Body of pancreas (tissue), 4 donors: ENCODE measurements around the gene CTBP1. TPM values are rescaled to one million over a fixed set of nuclear protein-coding genes. Genes with fewer than 3 reads are reported as not detected.

Source experiments
- ATAC-seq: fragments of 150-250 bp; one replicate; pipeline ENCODE4 v1.9.1; 2016
- DNase-seq, 4 donors: peaks; one replicate each; pipeline ENCODE4 v3.0.0-alpha.2; 2019
- H3K27ac ChIP-seq, 4 donors: fragments of 200-600 bp; sonication (generic); 1 replicate in 3 of 4; 2 replicates in 1 of 4; pipeline versions ENCODE4 v1.5.1 to v1.6.1; 2016 to 2019; ENCODE audit warnings: mild to moderate bottlenecking in 1 of 4, mixed read lengths in 1 of 4, moderate library complexity in 1 of 4
- H3K27me3 ChIP-seq, 2 donors: fragments of 200-600 bp; sonication (generic); one replicate each; pipeline ENCODE4 v1.6.0; 2016; ENCODE audit warnings: mild to moderate bottlenecking in 1 of 2
- H3K36me3 ChIP-seq, 2 donors: fragments of 200-600 bp; sonication (generic); replicated peaks in 1 of 2; 2 replicates each; pipeline ENCODE4 v1.5.1; 2016; ENCODE audit warnings: low read depth in 2 of 2; ENCODE audit not compliant: insufficient read depth in 1 of 2
- H3K4me1 ChIP-seq: fragments of 200-600 bp; sonication (generic); one replicate; pipeline ENCODE4 v1.6.0; 2016
- H3K4me3 ChIP-seq, 2 donors: fragments of 200-600 bp; sonication (generic); 1 replicate in 1 of 2; 2 replicates in 1 of 2; pipeline ENCODE4 v1.5.1; 2016 to 2019
- H3K9me3 ChIP-seq, 3 donors: fragments of 200-600 bp; sonication (generic); 1 replicate in 2 of 3; 2 replicates in 1 of 3; pipeline ENCODE4 v1.5.1; 2016
- POLR2A ChIP-seq, 3 donors: fragments of 450-650 bp; IDR thresholded peaks; one replicate each; pipeline ENCODE4 v1.6.1; 2016; ENCODE audit warnings: antibody characterized with exemption in 3 of 3, mild to moderate bottlenecking in 2 of 3
- WGBS, 2 donors: methylation state at CpG; one replicate each; pipeline ENCODE4 v1.1.5; 2017; 5-methylcytosine and 5-hydroxymethylcytosine counted together
- intact Hi-C: fragments of 100-400 bp; cut with DNase I; formaldehyde crosslinking; loops from one replicate; pipeline ENCODE4 v1.15.1; 2023
- total RNA-seq, 2 donors: library from RNA; depleted of rRNA; stranded (reverse); fragments of >200 nt; gene quantifications; one replicate each; pipeline ENCODE4 v1.1.0, GENCODE V29; 2016
- TF ChIP-seq, protein P1 (sequence below), 7 experiments: fragments of 450-650 bp in 4 of 7; fragments of 200-600 bp in 3 of 7; sonication (generic) in 3 of 7; IDR thresholded peaks; one replicate each; pipeline ENCODE4 v1.5.1; 2016 to 2019; ENCODE audit warnings: antibody characterized with exemption in 7 of 7

The CTBP1 gene
- total RNA-seq, 2 donors from 2014 or later: 148 to 458 TPM

DNA sequence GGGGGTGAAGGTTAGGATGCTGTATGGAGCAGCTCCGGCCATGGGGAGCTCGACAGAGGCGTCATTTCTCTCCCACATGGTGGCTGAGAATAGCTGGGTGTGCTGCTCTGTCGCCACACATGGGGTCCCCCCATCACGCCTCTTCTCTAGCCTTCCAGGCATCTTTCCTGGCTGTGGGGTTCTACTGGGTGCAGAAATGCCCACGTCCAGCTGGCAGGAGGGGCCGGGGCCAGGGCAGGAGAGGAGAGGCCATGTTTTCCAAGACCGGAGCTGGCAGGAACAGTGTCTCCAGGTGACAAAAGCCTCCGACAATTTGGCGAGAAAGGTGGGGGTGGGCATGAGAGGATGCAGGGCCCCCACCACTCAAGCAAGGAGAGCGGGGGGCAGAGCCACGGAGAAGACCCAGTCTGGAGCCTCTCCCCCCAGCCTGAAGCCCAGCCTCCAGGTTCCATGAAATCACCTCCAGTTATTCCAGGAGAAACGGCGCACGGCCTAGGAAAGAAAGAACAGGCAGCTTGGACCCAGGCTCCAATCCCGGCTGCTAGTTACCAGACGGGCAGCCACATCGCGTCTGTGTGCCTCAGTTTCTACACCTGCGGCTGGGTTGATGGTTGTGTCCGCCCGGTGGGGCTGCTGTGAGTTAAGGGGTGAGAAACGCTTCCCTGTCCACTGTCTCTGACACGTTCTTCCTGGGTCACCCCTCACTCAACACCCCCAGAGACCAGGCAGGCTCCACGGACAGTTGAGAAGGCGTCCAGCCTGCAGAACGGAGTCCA is 49.2 kb downstream of the CTBP1 start:
- no peak for TF ChIP-seq POLR2A (IDR thresholded peaks at IDR 0.05)
- TF ChIP-seq, protein P1, sequence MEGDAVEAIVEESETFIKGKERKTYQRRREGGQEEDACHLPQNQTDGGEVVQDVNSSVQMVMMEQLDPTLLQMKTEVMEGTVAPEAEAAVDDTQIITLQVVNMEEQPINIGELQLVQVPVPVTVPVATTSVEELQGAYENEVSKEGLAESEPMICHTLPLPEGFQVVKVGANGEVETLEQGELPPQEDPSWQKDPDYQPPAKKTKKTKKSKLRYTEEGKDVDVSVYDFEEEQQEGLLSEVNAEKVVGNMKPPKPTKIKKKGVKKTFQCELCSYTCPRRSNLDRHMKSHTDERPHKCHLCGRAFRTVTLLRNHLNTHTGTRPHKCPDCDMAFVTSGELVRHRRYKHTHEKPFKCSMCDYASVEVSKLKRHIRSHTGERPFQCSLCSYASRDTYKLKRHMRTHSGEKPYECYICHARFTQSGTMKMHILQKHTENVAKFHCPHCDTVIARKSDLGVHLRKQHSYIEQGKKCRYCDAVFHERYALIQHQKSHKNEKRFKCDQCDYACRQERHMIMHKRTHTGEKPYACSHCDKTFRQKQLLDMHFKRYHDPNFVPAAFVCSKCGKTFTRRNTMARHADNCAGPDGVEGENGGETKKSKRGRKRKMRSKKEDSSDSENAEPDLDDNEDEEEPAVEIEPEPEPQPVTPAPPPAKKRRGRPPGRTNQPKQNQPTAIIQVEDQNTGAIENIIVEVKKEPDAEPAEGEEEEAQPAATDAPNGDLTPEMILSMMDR (IDR thresholded peaks at IDR 0.05): no peak
- intact Hi-C loops: no loop called here
- no peaks in the 10 kb centered on the region for H3K36me3 ChIP-seq
- H3K27ac ChIP-seq: peak overlapping the region in 1 of 4 donors; percentile 25
- H3K4me1 ChIP-seq: no peaks in the 10 kb centered on the region
- no peaks in the 10 kb centered on the region for H3K9me3 ChIP-seq
- peak in 2 of 4 donors; percentile 1 to 9 for DNase-seq
- 85 to 87% methylated on average over 24 to 27 of the region's 27 CpGs for WGBS, 2 donors
- no peak overlapping the region for H3K4me3 ChIP-seq
- ATAC-seq: no peak
- no peaks in the 10 kb centered on the region for H3K27me3 ChIP-seq

DNA sequence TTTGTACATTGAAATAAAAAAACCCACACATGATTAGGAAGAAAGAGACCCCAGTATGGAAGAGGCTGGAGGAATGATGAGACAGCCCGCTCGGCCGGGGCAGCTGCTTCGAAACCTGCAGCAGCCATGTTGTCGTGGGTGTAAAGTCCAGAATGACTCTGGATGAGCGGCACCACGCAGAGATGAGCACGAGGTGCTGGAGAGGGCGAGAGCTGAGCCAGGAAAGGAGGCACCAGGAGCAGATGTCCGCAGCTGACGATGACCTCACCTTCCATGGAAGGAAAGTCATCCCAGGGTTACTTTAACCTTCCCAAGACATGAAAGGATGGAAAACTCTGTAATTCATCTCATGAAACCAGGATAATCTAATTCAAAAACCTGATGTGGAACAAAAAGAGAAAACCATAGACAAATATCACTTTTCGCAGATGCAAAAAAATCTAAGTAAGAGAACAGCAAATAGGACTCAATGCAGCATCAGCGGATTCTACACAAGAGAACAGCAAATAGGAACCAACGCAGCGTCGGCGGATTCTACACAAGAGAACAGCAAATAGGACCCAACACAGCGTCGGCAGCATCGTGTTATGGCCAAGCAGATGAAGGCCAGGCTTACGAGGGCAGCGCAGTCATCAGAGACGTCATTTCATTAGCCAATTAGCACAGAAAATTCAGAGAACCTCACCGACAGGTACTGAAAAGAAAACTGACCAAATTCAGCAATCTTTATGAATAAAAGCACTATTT is 50.7 kb downstream of the CTBP1 start:
- ATAC-seq: no peak
- peak in 2 of 4 donors; percentile 1 to 3 for DNase-seq
- Histone ChIP-seq H3K4me3 (no peak overlapping the region), H3K4me1 (peaks cover 10% of the 10 kb centered on the region), H3K27me3 (no peaks in the 10 kb centered on the region), H3K27ac (no peak overlapping the region), H3K36me3 (no peaks in the 10 kb centered on the region), H3K9me3 (no peaks in the 10 kb centered on the region)
- TF ChIP-seq POLR2A (IDR thresholded peaks at IDR 0.05): no peak
- TF ChIP-seq, protein P1 (IDR thresholded peaks at IDR 0.05): no peak
- WGBS, 2 donors: 87 to 90% methylated on average over 24 of the region's 24 CpGs
- intact Hi-C loops: no loop called here

GRCh38 chr4:1196421-1197183 is 52.3 kb downstream of the CTBP1 start:
- H3K27ac ChIP-seq: no peak overlapping the region
- intact Hi-C loops: no loop called here
- H3K4me3 ChIP-seq: no peak overlapping the region
- WGBS, 2 donors: 84 to 91% methylated on average over 8 to 12 of the region's 13 CpGs
- H3K4me1 ChIP-seq: peaks cover 27% of the 10 kb centered on the region
- DNase-seq: peak in 2 of 4 donors; percentile 0 to 9
- TF ChIP-seq POLR2A (IDR thresholded peaks at IDR 0.05): no peak
- TF ChIP-seq, protein P1 (IDR thresholded peaks at IDR 0.05): no peak
- no peaks in the 10 kb centered on the region for H3K36me3 ChIP-seq
- no peaks in the 10 kb centered on the region for H3K9me3 ChIP-seq
- ATAC-seq: no peak
- no peaks in the 10 kb centered on the region for H3K27me3 ChIP-seq

GRCh38 chr4:1195891-1196401 is 53.0 kb downstream of the CTBP1 start:
- intact Hi-C loops: no loop called here
- 85 to 93% methylated on average over 8 to 16 of the region's 16 CpGs for WGBS, 2 donors
- DNase-seq (peak in 2 of 4 donors; percentile 1 to 4), ATAC-seq (no peak)
- H3K4me1 ChIP-seq: peaks cover 31% of the 10 kb centered on the region
- no peaks in the 10 kb centered on the region for H3K9me3 ChIP-seq
- no peaks in the 10 kb centered on the region for H3K36me3 ChIP-seq
- no peak overlapping the region for H3K27ac ChIP-seq
- no peak for TF ChIP-seq POLR2A (IDR thresholded peaks at IDR 0.05)
- TF ChIP-seq, protein P1 (IDR thresholded peaks at IDR 0.05): no peak
- no peak overlapping the region for H3K4me3 ChIP-seq
- no peaks in the 10 kb centered on the region for H3K27me3 ChIP-seq
